SK-N-SH treated with all-trans-retinoic acid at 6 μM for 48 hours (cell line): ENCODE results near the gene ABCA8.

Source experiments
- ARNTL ChIP-seq: fragments of 450-650 bp; formaldehyde crosslinking; IDR thresholded peaks from 2 replicates; pipeline ENCODE4 v1.5.0; 2020; ENCODE audit warnings: low read depth, mild to moderate bottlenecking, moderate library complexity, borderline replicate concordance
- BACH2 ChIP-seq: fragments of 250-450 bp; sonication (Bioruptor Pico); IDR thresholded peaks from 2 replicates; pipeline ENCODE4 v1.9.0; 2021; ENCODE audit warnings: mild to moderate bottlenecking, borderline replicate concordance
- GLIS3 ChIP-seq: fragments of 250-450 bp; sonication (Bioruptor Pico); IDR thresholded peaks from 2 replicates; pipeline ENCODE4 v1.5.0; 2020; ENCODE audit warnings: mild to moderate bottlenecking, moderate library complexity
- TOX ChIP-seq: fragments of 250-450 bp; sonication (Bioruptor Pico); IDR thresholded peaks from 2 replicates; pipeline ENCODE4 v1.8.0; 2021; ENCODE audit warnings: mild to moderate bottlenecking, moderate library complexity, borderline replicate concordance
- ZFP3 ChIP-seq: fragments of 250-450 bp; sonication (Bioruptor Pico); IDR thresholded peaks from 2 replicates; pipeline ENCODE4 v1.5.0; 2020; ENCODE audit warnings: mild to moderate bottlenecking, moderate library complexity
- ZNF8 ChIP-seq: fragments of 450-650 bp; formaldehyde crosslinking; IDR thresholded peaks from 2 replicates; pipeline ENCODE4 v1.5.0; 2020; ENCODE audit warnings: mild to moderate bottlenecking, moderate library complexity
- TF ChIP-seq, protein P1 (sequence below): fragments of 250-450 bp; sonication (Bioruptor Pico); IDR thresholded peaks from 2 replicates; pipeline ENCODE4 v1.8.0; 2020; ENCODE audit warnings: mild to moderate bottlenecking, moderate library complexity, borderline replicate concordance
- TF ChIP-seq, protein P2 (sequence below): fragments of 250-450 bp; sonication (Bioruptor Pico); IDR thresholded peaks from 2 replicates; pipeline ENCODE4 v1.5.0; 2020; ENCODE audit warnings: mild to moderate bottlenecking, moderate library complexity

DNA sequence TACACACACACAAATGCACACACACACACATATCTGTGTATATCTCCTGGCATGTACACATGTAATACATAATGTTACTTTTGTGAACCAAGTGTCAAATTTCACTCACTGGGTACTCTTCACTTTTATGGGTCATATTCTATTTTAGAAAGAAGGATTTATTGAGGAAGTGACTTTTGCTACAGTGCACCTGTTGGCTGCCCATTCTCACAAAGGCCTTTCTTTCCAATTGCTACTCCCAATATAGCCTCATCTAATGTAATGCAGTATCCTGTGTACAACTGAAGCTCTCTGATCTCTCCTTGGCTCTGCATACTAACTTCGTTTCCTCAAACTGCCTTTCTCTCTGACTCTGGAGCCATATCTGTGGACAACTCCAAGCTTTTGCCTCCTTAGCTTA is 107.5 kb downstream of the ABCA8 start:
- TF ChIP-seq ARNTL (CRISPR knock-in tag) (no peak), BACH2 (CRISPR knock-in tag) (no peak), TOX (CRISPR knock-in tag) (no peak), ZNF8 (CRISPR knock-in tag) (no peak), ZFP3 (CRISPR knock-in tag) (no peak), GLIS3 (CRISPR knock-in tag) (no peak)
- TF ChIP-seq, protein P1, sequence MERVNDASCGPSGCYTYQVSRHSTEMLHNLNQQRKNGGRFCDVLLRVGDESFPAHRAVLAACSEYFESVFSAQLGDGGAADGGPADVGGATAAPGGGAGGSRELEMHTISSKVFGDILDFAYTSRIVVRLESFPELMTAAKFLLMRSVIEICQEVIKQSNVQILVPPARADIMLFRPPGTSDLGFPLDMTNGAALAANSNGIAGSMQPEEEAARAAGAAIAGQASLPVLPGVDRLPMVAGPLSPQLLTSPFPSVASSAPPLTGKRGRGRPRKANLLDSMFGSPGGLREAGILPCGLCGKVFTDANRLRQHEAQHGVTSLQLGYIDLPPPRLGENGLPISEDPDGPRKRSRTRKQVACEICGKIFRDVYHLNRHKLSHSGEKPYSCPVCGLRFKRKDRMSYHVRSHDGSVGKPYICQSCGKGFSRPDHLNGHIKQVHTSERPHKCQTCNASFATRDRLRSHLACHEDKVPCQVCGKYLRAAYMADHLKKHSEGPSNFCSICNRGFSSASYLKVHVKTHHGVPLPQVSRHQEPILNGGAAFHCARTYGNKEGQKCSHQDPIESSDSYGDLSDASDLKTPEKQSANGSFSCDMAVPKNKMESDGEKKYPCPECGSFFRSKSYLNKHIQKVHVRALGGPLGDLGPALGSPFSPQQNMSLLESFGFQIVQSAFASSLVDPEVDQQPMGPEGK (CRISPR knock-in tag), result no peak
- TF ChIP-seq, protein P2, sequence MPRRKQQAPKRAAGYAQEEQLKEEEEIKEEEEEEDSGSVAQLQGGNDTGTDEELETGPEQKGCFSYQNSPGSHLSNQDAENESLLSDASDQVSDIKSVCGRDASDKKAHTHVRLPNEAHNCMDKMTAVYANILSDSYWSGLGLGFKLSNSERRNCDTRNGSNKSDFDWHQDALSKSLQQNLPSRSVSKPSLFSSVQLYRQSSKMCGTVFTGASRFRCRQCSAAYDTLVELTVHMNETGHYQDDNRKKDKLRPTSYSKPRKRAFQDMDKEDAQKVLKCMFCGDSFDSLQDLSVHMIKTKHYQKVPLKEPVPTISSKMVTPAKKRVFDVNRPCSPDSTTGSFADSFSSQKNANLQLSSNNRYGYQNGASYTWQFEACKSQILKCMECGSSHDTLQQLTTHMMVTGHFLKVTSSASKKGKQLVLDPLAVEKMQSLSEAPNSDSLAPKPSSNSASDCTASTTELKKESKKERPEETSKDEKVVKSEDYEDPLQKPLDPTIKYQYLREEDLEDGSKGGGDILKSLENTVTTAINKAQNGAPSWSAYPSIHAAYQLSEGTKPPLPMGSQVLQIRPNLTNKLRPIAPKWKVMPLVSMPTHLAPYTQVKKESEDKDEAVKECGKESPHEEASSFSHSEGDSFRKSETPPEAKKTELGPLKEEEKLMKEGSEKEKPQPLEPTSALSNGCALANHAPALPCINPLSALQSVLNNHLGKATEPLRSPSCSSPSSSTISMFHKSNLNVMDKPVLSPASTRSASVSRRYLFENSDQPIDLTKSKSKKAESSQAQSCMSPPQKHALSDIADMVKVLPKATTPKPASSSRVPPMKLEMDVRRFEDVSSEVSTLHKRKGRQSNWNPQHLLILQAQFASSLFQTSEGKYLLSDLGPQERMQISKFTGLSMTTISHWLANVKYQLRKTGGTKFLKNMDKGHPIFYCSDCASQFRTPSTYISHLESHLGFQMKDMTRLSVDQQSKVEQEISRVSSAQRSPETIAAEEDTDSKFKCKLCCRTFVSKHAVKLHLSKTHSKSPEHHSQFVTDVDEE (CRISPR knock-in tag), result no peak
